GM19468 (cell line): ENCODE data around the gene RAPGEF4.
"Not testable (repeated sequence)": the region's sequence is repeated elsewhere in the genome, so short reads cannot be mapped to it uniquely, and the experiment has no call there.

Source experiments
- ATAC-seq: cut with Tn5 transposase; IDR thresholded peaks from one replicate; pipeline ENCODE4 v1.9.1; 2021; ENCODE audit warnings: mild to moderate bottlenecking, moderate library complexity, moderate number of reproducible peaks; ENCODE audit not compliant: unreplicated experiment; ENCODE audit errors: extremely low read depth

RAPGEF4 gene

DNA sequence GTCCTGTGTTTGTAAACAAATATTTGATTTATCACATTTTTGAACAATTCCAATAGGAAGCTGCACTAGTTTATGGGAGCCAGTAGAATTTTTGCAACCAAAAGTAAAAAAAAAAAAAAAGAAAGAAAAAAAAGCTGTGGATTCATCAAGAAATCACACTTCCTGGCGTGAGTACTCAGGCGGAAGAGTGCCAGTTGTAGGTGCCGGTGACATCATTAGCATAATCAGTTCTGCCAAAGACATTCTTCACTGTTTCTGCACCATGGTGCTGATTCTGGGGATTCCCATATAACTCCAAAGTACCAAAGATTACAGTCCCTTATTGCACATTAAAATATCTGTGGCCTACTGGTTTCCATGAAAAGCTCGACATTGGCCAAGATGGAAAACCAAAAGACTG, 32.8 kb downstream of the RAPGEF4 start:
- ATAC-seq, result no peak

DNA sequence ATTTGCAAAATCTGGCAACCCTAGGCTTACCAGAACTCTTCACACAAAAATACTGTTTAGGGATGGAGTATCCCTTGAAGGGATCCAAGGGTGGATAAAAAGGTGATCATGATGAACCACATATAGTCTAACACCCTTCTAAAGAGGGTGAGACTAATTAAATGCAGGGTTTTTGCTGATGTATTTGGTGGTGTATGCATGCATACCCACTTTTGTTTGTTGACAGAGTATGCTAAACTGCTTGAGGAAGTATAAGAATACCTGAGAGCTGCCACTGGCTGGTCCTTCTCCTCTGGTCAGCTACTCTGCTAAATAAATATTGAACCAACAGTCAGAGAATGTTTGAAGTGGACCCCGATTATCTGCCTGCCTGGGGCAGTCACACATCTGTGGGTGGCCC, 34.2 kb downstream of the RAPGEF4 start:
- no peak for ATAC-seq

DNA sequence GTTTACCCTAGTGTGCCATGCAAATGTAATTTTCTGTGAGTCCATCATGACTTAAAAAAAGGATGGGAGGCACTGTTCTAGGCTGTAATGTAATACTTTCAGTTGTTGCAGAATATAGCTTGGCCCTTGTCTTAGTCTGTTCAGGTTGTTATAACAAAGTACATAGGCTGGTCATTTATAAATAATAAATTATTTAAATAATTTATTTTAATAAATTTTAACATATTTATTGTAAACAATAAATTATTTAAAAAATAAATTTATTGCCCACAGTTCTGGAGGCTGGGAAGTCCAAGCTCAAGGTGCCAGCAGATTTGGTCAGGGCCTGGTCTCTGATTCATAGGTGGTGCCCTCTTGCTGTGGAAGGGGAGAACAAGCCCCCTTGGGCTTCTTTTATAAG, 35.2 kb downstream of the RAPGEF4 start:
- ATAC-seq, result no peak

DNA sequence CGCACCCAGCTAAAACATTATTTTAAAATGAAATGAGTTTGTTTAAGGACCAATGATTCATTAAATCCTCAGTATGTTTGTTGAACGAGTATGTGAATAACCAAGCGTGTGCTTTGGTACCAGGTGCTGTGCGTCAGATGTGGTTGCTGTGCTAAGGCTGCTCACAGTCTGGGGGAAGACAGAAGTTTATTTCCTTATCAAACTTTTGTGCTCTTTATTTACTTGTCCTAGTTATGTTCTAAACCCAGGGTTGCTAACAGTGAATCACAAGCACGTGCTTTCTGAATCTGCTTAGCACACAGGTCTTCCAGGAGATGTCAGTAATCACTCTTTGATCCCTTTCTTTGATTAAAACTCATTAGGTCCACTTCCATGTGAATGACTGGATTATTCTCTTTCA, 37.0 kb downstream of the RAPGEF4 start:
- no peak for ATAC-seq

DNA sequence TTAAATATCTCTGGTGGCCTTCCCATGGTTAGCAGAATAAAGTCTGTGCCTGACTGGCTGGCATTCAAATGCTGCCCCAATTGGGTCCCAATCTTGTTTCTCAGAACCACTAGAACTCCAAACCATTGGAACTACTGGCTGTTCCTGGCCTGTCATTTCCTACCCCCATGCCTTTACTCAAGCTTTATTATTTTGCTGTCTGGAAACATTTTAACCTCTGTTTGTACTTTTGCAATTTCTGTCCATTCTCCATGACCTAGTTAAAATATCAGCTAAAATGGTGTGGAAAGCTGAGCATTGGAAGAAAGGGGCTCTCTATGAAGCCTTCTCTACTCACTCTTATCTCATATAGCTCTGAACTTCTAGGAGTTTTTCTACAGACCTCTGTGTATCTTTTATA, 38.7 kb downstream of the RAPGEF4 start:
- ATAC-seq, result no peak

DNA sequence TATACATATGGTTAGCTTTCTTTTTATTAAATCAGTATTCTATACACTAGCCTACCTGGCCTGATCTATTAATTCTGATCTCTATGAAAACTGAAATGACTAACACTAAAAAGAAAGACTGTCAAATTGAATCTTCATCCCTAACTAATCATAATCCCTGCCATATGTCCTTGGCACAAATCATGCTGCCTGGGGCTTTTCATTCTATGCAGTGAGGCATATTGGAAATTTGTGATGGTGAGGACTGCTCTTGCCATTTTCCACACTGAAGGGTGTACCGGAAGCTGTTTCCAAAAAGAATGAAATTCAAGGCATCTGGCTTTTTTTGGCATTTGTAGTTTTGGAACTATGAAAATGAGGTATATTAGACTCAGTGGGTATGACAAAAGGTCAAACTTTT, 39.7 kb downstream of the RAPGEF4 start:
- no peak for ATAC-seq

DNA sequence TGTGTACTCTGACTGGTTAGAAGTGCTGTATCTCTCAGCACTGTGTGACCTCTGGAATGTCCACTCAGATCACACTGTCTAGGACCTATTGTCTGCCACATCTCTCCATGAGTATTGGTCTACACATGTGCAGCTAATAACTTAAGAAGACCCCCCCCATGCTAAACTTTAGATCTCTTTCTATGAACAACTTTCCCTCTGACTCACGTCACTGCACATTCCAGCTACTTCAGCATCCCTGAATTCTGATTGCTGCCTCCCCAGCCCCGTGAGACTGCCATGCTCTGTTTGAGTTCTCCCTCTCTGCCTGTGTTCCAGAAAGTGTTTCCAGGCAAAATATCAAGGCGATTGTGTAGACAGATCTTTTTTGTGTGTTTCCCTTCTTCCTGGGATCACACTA, 41.8 kb downstream of the RAPGEF4 start:
- ATAC-seq, result no peak

DNA sequence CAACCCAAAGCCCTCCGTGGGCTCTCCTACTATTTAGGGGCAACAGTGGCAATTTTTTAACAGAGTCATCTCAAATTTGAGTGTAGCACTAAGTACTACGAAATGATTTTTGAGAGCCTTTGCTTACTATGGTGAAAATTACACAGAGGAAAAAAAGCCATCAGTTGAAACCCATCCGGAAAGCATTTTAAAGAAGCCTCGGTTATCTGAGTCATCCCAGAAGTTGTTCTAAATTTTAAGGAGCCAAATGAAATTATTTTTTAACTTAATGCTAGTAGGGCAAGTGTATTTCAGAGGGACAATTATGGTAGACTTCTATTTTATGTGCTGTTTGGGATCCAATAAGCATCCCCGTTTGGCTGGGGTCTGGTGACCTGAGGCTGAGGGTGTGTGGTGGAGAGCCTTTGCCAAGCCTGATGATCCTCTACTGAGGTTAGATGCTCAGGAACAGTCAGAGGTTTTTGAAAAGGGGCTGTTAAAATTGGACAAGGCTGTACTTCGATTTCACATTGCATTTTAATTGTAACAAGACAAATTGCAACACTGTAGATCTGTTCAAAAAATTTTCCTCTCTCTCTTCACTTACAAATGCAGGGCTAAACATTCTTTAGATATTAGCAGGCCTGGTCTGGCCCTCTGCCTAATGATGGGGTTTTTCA, 47.0 kb downstream of the RAPGEF4 start:
- ATAC-seq, result no peak

DNA sequence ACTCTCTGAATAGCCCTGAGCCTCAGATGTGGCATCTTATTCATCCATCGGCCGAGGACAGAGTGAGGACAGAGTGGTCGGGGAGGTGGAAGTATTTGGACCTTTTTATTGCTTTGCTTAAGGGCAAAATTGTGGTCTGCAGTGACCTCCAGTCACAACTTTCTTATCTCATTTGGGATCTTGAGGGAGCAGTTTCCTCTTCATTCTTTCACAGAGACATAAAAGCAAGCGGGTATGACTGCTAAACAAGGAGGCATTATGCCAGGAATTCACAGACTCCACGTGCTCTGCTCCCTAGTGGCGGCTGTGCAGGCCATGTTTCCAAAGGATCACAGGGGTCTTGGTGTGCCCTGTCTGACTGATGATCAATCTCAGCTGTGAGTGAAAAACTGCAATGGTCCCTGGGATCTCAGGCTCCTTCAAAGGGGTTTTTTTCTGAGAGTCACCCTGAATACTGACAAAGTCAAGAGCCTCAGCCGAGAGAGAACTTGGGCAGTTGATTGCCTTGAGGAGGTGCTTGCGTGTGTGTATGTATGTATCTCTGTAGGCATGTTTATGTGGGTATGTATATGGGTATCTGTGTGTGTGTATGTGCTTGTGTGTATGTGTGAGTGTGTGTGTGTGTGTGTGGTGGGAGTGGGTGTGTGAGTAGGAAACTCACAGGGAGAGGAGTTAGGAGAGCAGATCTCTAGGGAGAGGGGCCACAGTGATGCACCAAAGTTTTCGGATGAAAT, 47.7 kb downstream of the RAPGEF4 start:
- ATAC-seq, result no peak

DNA sequence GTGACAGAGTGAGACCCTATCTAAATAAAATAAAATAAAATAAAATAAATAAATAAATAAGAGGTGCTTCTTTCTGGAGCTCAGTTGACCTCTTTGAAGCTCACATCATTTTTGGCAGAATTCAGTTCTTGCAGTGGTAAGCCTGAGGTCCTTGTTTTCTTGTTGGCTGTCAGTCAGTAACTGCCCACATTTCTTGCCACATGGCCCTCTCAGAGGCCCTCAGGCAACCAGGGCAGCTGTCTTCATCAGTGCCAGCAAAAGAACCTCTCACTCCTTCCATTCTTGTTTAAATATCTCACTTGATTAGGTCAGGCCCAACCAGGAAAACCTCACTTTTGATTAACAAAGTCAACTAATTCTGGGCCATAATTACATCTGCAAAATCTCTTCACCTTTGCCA, 53.2 kb downstream of the RAPGEF4 start:
- no peak for ATAC-seq

DNA sequence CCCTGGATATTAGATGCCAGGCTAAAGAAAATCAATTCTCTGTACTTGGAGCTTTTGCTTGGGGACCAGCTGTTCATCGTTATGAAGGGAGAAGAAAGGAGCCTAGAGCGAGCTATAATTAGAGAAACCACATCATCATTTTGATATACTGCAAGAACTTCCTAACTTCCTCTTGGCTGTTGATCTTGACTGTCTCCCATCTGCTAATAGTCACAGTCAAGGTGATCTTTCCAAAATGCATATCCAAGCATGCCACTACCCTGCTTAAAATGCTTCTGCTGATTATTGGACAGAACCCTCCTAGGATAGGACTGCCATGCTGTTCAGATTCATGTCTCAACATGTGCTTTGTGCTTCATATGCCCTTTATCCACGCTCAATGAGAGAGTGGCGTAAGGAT, 54.8 kb downstream of the RAPGEF4 start:
- ATAC-seq, result no peak

DNA sequence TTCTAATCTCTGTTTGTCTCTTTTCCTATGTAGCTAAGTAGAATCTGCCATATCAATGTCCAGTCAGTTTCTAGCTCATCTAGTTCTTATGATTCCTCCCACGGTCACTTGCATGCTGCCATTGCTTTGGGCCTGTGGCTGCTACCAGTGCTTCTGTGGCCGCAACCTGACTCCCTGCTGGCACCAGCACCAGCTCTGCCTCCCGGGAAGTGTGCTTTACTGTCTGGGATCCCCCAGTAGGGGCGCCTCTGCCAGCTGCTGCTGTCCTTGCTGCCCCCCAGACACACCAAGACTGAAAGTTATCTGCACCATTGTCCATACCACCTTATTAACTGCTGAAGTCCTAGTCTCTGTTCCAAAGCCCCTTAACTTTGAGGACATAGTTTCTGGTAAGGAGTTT, 56.3 kb downstream of the RAPGEF4 start:
- no peak for ATAC-seq

DNA sequence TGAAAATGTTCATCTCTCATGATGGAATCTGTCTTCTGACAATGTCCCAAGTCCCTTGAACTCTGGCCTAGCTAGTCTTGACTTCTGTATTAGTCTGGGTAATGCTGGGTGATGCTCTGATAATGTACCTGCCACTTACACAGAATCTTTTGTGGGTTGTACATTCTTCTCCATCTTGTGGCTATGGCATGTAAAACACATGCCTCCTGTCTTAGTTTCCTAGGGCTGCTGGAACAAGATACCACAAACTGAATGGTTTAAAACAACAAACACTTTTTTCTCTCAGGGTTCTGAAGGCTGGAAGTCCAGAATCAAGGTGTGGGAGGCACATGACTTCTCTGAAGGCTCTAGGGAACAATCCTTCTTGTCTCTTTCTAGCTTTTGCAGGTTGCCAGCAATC, 57.1 kb downstream of the RAPGEF4 start:
- ATAC-seq, result no peak

DNA sequence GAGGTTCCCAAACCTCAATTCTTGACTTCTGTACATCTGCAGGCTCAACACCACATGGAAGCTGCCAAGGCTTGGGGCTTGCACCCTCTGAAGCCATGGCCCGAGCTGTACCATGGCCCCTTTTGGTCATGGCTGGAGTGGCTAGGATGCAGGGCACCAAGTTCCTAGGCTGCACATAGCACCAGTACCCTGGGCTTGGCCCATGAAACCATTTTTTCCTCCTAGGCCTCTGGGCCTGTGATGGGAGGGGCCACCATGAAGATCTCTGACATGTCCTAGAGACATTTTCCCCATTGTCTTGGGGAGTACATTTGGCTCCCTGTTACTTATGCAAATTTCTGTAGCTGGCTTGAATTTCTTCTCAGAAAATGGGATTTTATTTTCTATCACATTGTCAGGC, 67.7 kb downstream of the RAPGEF4 start:
- not testable (repeated sequence) for ATAC-seq

DNA sequence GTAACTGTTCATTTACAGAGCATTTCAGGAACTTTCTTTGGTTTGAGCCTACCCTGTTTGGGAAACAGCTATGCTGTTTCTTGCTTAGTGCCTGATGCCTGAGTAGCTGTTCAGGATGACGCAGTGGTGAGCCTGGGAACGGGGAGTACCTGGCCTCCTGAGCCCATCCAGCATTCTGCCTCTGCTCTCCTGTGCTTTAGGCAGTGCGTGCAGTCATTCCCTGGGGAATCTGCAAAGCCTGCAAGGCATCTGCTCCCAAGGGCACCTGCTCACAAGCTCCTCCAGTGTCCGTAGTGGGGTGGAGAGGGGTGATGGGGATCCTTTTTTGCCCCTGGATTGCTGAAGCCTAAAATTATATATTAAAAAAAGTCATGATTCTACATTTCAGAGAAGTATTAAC, 68.8 kb downstream of the RAPGEF4 start:
- ATAC-seq, result no peak

DNA sequence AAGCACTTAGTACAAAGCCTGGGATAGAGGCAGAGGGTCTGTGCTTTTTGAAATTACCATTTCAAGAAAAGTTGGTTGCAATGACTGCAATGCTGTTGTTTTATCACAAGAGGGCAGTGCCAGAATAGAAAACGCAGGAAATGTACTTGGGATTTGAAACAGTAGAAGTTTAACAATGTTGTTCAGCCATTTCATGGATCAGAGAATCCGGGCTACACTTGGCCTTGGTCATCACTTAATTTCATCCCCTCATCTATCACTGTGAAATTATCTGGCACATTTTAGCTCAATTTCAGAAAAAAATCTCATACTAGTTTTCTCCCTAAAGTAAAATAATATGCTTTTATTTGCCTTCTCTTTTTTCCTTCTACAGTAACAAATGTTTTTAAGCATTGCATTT, 70.8 kb downstream of the RAPGEF4 start:
- no peak for ATAC-seq

DNA sequence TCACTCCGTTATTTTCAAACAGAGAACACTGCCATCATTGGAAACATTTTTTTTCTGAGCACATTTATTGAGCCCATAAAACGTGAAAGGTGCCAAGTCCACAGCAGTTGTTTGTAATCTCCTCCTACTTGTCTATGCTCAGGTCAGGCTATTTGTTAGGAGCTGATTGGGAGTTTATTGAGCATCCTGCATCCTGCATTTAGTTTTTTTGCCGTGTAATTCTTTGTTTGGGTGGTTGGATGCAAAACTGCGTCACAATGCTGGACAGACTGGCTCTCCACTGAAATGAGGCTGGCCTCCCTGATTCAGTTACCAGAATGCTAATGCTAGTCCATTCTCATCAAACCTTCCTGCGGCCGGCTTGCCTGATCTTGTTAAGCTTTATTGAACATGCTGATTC, 71.4 kb downstream of the RAPGEF4 start:
- ATAC-seq, result no peak

DNA sequence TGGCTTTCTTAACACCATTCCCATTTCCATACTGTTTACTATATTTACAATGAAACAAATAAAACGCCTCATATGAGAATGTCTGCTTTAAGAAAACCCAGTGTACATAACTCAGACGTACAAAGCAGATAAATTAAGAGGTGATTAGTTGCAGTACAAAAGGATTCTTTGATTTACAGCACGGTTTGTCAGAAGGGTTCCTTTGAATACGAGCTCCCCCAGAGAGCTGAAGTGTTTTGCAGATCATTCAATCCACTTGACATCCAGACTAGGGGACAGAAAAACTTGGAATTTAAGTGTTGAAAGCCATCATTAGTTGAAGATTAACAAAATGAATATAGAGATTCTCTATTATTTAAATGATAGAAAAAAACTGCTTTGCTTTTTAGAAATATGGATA, 72.5 kb downstream of the RAPGEF4 start:
- no peak for ATAC-seq

DNA sequence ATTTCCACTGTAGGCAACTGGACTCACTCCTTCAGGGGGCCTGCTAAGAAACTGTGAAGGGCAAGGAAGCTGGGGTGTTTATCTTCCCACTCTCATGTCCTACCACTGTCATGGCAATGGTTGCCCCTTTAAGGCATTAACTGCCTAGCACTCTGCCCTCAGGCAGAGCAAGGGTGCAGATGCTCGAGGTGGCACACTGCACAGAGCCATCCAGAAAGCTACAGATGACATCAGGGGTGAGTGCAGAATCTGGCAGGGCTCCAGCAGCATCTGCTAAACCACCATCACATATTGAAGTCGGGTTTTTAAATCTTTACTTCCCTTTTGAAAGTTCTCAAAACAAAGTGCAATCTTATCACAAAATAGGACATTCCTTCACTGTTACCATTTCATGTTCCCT, 75.4 kb downstream of the RAPGEF4 start:
- ATAC-seq, result no peak

DNA sequence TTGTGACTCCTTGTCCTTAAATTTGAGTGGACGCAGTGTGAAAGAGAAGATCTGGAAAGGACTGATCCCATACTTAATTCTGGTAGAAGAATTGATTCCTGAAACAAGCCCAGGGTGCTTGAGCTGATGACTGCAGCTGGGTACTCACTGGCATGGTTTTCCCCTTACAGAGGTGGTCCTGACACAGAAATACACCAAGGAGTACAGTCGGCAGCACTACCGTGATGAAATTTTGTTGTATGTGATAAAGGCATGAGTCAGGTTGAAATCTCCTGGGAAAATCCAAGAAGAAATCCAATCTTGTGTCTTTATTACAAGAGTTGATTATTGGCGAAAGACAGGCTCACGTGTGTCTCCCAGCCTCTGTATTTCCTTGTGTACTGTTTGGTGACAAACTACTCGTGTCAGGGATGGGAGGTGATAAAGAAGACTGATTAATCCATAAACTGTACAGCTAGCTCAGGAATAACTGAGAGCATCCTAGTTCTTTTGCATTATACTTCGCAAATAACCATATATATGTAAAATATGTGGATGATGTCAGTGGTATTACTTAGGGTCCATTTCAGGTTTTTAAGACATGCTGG, 76.6 kb downstream of the RAPGEF4 start:
- no peak for ATAC-seq

DNA sequence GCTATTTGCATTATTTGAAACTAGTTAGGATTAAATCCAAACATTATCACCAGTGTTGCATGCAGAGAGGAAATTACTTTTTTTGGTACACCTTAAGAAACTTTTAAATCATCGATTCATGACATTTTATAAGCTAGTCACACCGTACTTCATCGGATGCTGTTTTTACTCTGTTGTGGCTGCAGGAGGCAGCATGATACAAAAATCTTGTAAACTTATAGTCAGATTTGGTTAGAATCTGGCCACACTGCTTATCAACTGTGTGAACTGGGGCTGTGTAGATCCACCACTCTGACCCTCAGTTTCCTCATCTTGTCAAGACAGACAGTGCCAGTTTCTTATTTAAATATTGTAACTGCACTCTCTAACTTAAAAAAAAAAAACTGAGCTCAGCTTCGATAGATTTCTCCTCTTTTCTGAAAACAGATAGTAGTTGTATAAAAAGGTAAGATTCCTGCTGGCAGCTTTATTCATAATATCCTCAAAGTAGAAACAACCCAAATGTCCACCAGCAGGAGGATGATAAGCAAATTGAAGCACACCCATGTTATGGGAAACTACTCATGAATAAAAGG, 77.8 kb downstream of the RAPGEF4 start:
- no peak for ATAC-seq
